HepG2 (cell line): Measurements from ENCODE around the gene TIAM2.

Experiments
- ATF6 ChIP-seq: sonication (generic); formaldehyde crosslinking; conservative IDR thresholded peaks from 2 replicates; pipeline ENCODE4 v1.4.0; 2020; ENCODE audit warnings: missing genetic modification reagents
- CTCF ChIP-seq: sonication (generic); formaldehyde crosslinking; IDR thresholded peaks from 2 replicates; pipeline ENCODE4 v1.5.0; 2020; ENCODE audit warnings: mild to moderate bottlenecking, missing genetic modification reagents, moderate library complexity
- ELF1 ChIP-seq: sonication (generic); formaldehyde crosslinking; IDR thresholded peaks from 2 replicates; pipeline ENCODE4 v1.4.0; 2020; ENCODE audit warnings: missing genetic modification reagents
- EZH2 ChIP-seq: conservative IDR thresholded peaks from 2 replicates; pipeline ENCODE4 v1.6.1; 2012; ENCODE audit warnings: mild to moderate bottlenecking, low read depth, low read length, moderate library complexity
- JUN ChIP-seq: sonication (generic); formaldehyde crosslinking; IDR thresholded peaks from 2 replicates; pipeline ENCODE4 v1.4.0; 2020; ENCODE audit warnings: mild to moderate bottlenecking, missing genetic modification reagents
- RAD21 ChIP-seq: fragments of 450-650 bp; formaldehyde crosslinking; IDR thresholded peaks from 2 replicates; pipeline ENCODE4 v1.5.0; 2020; ENCODE audit warnings: mild to moderate bottlenecking
- RFX3 ChIP-seq: IDR thresholded peaks from 2 replicates; pipeline ENCODE4 v1.6.1; 2016; ENCODE audit warnings: missing biosample characterization, missing genetic modification reagents
- SMARCE1 ChIP-seq: fragments of 450-650 bp; IDR thresholded peaks from 2 replicates; pipeline ENCODE4 v1.6.1; 2017; ENCODE audit warnings: borderline replicate concordance
- STAT5B ChIP-seq: sonication (generic); formaldehyde crosslinking; IDR thresholded peaks from 2 replicates; pipeline ENCODE4 v1.4.0; 2020; ENCODE audit warnings: missing genetic modification reagents
- TAF1 ChIP-seq: sonication (generic); formaldehyde crosslinking; IDR thresholded peaks from 2 replicates; pipeline ENCODE4 v1.4.0; 2020; ENCODE audit warnings: missing genetic modification reagents
- YY1 ChIP-seq: IDR thresholded peaks from 2 replicates; pipeline ENCODE4 v1.6.1; 2011; ENCODE audit warnings: low read length, low read depth, moderate library complexity, mild to moderate bottlenecking; ENCODE audit not compliant: insufficient read depth, insufficient replicate concordance
- ZBTB2 ChIP-seq: sonication (generic); formaldehyde crosslinking; IDR thresholded peaks from 2 replicates; pipeline ENCODE4 v1.8.0; 2022; ENCODE audit warnings: low read depth, missing genetic modification reagents

- TF ChIP-seq CTCF: no peak
- no peak for TF ChIP-seq ELF1 (CRISPR knock-in tag)
- no peak for TF ChIP-seq JUN (CRISPR knock-in tag)
- TF ChIP-seq STAT5B (CRISPR knock-in tag): no peak
- TF ChIP-seq EZH2: no peak
- no peak for TF ChIP-seq TAF1 (CRISPR knock-in tag)
- TF ChIP-seq SMARCE1: no peak
- TF ChIP-seq RFX3: no peak
- TF ChIP-seq RAD21: no peak
- no peak for TF ChIP-seq ZBTB2
- TF ChIP-seq ATF6 (CRISPR knock-in tag): no peak
- no peak for TF ChIP-seq YY1
These were observed 267.5 kb downstream of the TIAM2 start for GRCh38 chr6:155262655-155263054.
